Natural killer cell treated with Interleukin-12 subunit alpha and Interleukin-12 subunit beta and Interleukin-15 and Interleukin-18, amount 100 ng/mL, for 72 hours (primary cell): ENCODE data around the gene MRPS10. TPM values are rescaled to one million over a fixed set of nuclear protein-coding genes. Genes with fewer than 3 reads are reported as not detected.

Source experiments
- ATAC-seq, 2 donors: fragments of 150-1000 bp; cut with Tn5 transposase in 1 of 2; sonication (Bioruptor Pico), chemical (Tn5 transposase) in 1 of 2; 2 replicates each; pipeline ENCODE4 v1.10.0; 2021
- DNase-seq: peaks from one replicate; pipeline ENCODE4 v3.0.0; 2022; ENCODE audit warnings: low spot score
- H3K27ac Mint-ChIP-seq, 2 donors: 1 replicate in 1 of 2; 2 replicates in 1 of 2; pipeline ENCODE4 v1.8.0; 2022; ENCODE audit warnings: mixed read lengths in 2 of 2, mild to moderate bottlenecking in 1 of 2, moderate library complexity in 1 of 2
- H3K27me3 Mint-ChIP-seq, 2 donors: 1 replicate in 1 of 2; 2 replicates in 1 of 2; pipeline ENCODE4 v1.8.0; 2022; ENCODE audit warnings: mixed read lengths in 2 of 2
- H3K36me3 Mint-ChIP-seq: one replicate; pipeline ENCODE4 v1.8.0; 2022; ENCODE audit warnings: mixed read lengths
- H3K4me1 Mint-ChIP-seq, 2 donors: 1 replicate in 1 of 2; 2 replicates in 1 of 2; pipeline ENCODE4 v1.8.0; 2022; ENCODE audit warnings: low read depth in 2 of 2, mixed read lengths in 2 of 2, mild to moderate bottlenecking in 1 of 2
- H3K4me3 Mint-ChIP-seq: one replicate; pipeline ENCODE4 v1.8.0; 2022; ENCODE audit warnings: mixed read lengths
- H3K9me3 Mint-ChIP-seq: 2 replicates; pipeline ENCODE4 v1.8.0; 2022; ENCODE audit warnings: mixed read lengths
- total RNA-seq, 2 donors: library from RNA; stranded (reverse); gene quantifications; one replicate each; pipeline ENCODE4 v1.2.3, GENCODE V29; 2022

Gene MRPS10
- total RNA-seq, 2 donors from 2014 or later = 35.1 to 35.6 TPM

GRCh38 chr6:42230345-42231321 is 13.0 kb upstream of the MRPS10 start:
- no peaks in the 10 kb centered on the region for H3K27me3 Mint-ChIP-seq
- ATAC-seq (no peak), DNase-seq (no peak)
- H3K27ac Mint-ChIP-seq = peak overlapping the region; percentile 12 to 31
- no peaks in the 10 kb centered on the region for H3K9me3 Mint-ChIP-seq
- peaks cover 11% of the 10 kb centered on the region for H3K36me3 Mint-ChIP-seq
- no peaks in the 10 kb centered on the region for H3K4me1 Mint-ChIP-seq
- H3K4me3 Mint-ChIP-seq = no peak overlapping the region

GRCh38 chr6:42229506-42230119 is 12.0 kb upstream of the MRPS10 start:
- ATAC-seq = no peak
- peak overlapping the region in 1 of 2 donors; percentile 52 for H3K27ac Mint-ChIP-seq
- peaks cover 11% of the 10 kb centered on the region for H3K36me3 Mint-ChIP-seq

GRCh38 chr6:42228305-42228704 is 10.6 kb upstream of the MRPS10 start:
- Mint-ChIP-seq H3K36me3 (peaks cover 11% of the 10 kb centered on the region), H3K27ac (peak overlapping the region; percentile 32 to 52), H3K9me3 (no peaks in the 10 kb centered on the region), H3K27me3 (no peaks in the 10 kb centered on the region), H3K4me3 (no peak overlapping the region), H3K4me1 (peaks cover 0 to 7% of the 10 kb centered on the region in 2 donors)
- ATAC-seq (no peak), DNase-seq (no peak)

More at GRCh38 chr6:42229506-42230119, 12.0 kb upstream of the MRPS10 start:
- H3K4me1 Mint-ChIP-seq = peaks cover 0 to 2% of the 10 kb centered on the region in 2 donors
- no peak overlapping the region for H3K4me3 Mint-ChIP-seq
- no peak for DNase-seq
- H3K9me3 Mint-ChIP-seq = no peaks in the 10 kb centered on the region
- H3K27me3 Mint-ChIP-seq = no peaks in the 10 kb centered on the region

GRCh38 chr6:42227173-42227850 is 9.7 kb upstream of the MRPS10 start:
- no peaks in the 10 kb centered on the region for H3K9me3 Mint-ChIP-seq
- DNase-seq (no peak), ATAC-seq (no peak)
- no peaks in the 10 kb centered on the region for H3K27me3 Mint-ChIP-seq
- peaks cover 0 to 7% of the 10 kb centered on the region in 2 donors for H3K4me1 Mint-ChIP-seq
- no peak overlapping the region for H3K4me3 Mint-ChIP-seq
- no peak overlapping the region for H3K27ac Mint-ChIP-seq
- peaks cover 11% of the 10 kb centered on the region for H3K36me3 Mint-ChIP-seq

- no peaks in the 10 kb centered on the region for H3K9me3 Mint-ChIP-seq
- no peaks in the 10 kb centered on the region for H3K27me3 Mint-ChIP-seq
- peaks cover 0 to 7% of the 10 kb centered on the region in 2 donors for H3K4me1 Mint-ChIP-seq
- peaks cover 11% of the 10 kb centered on the region for H3K36me3 Mint-ChIP-seq
- no peak overlapping the region for H3K4me3 Mint-ChIP-seq
- DNase-seq = no peak
- ATAC-seq = no peak
- H3K27ac Mint-ChIP-seq = no peak overlapping the region
Observed at GRCh38 chr6:42226645-42227143, 9.0 kb upstream of the MRPS10 start.

DNA sequence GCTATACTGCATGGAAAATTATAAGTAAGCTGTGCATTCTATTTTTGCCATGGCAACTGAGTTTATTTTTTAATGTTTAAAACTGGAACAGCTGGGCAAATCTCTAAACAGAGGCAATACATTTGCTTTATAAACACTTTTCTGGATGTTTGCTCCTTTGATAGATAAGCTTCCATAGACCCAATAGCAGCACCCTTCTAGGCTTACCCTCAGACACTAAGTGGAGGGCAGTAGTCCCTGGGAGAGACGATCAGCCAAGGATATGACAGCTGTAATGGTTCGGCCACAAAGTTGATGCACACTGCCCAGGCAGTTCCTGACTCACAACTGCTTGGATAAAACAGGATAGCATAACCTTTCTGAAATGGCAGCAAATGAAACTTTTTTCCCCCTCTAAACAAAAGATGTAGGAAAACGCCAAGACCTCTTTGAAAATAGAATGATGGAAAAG is 8.5 kb upstream of the MRPS10 start:
- no peak overlapping the region for H3K4me3 Mint-ChIP-seq
- no peak for DNase-seq
- no peak for ATAC-seq
- no peak overlapping the region for H3K27ac Mint-ChIP-seq
- peaks cover 0 to 7% of the 10 kb centered on the region in 2 donors for H3K4me1 Mint-ChIP-seq
- no peaks in the 10 kb centered on the region for H3K9me3 Mint-ChIP-seq
- peaks cover 11% of the 10 kb centered on the region for H3K36me3 Mint-ChIP-seq
- no peaks in the 10 kb centered on the region for H3K27me3 Mint-ChIP-seq

- no peaks in the 10 kb centered on the region for H3K9me3 Mint-ChIP-seq
- H3K27me3 Mint-ChIP-seq = no peaks in the 10 kb centered on the region
- no peak overlapping the region for H3K27ac Mint-ChIP-seq
- no peak for ATAC-seq
- DNase-seq = no peak
- peaks cover 3 to 7% of the 10 kb centered on the region in 2 donors for H3K4me1 Mint-ChIP-seq
- no peak overlapping the region for H3K4me3 Mint-ChIP-seq
- H3K36me3 Mint-ChIP-seq = peaks cover 11% of the 10 kb centered on the region
Observed at GRCh38 chr6:42225419-42225818, 7.8 kb upstream of the MRPS10 start.

DNA sequence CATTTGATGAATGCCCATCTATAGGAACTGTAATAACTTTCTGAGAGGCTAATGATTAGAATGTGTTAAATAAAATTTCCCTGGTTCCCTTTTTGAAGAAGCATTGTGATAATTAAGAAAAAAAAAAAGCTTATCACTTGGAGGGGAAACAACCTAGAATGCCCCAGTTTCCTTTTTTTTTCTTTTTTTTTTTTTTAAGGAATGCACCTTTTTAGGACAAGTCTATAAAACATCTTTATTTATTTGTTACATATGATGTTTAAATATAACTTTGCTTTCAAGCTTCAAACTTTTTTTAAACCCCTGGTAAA is 7.3 kb upstream of the MRPS10 start:
- Mint-ChIP-seq H3K27me3 (no peaks in the 10 kb centered on the region), H3K4me3 (no peak overlapping the region), H3K4me1 (peaks cover 3 to 7% of the 10 kb centered on the region in 2 donors), H3K9me3 (no peaks in the 10 kb centered on the region), H3K36me3 (peaks cover 11% of the 10 kb centered on the region), H3K27ac (peak overlapping the region in 1 of 2 donors; percentile 53)
- ATAC-seq (no peak), DNase-seq (no peak)

DNA sequence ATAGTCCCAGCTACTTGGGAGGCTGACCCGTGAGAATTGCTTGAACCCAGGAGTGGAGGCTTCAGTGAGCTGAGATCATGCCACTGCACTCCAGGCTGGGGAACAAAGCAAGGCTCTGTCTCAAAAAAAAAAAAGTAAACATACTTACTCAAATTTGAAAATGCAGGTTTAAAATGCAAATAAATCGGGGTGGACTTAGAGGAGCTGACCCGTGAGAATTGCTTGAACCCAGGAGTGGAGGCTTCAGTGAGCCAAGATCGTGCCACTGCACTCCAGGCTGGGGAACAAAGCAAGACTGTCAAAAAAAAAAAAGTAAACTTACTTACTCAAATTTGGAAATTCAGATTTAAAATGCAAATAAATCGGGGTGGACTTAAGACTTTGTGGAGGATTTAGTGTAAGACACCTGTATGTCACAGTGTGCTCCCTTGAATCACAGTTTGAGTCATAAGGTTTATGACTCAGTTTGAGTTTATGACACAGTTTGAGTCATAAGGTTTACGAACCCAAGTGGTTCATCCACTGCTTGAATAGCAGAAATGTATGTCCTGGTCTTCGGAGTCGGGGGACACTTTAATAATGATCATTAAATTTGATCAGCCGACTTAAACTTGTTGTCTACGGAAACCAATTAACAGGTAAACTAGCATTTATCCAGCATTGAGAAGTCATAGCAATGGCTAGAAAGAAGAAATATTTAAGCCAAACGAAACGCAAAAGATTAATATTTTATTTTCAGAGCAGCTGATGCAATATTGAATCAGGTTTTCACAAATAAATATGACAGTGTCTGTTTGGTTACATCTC is 6.8 kb upstream of the MRPS10 start:
- DNase-seq (no peak), ATAC-seq (peak; percentile 88 to 97)
- H3K4me3 Mint-ChIP-seq = peak overlapping the region; percentile 52
- no peaks in the 10 kb centered on the region for H3K9me3 Mint-ChIP-seq
- peaks cover 8% of the 10 kb centered on the region for H3K36me3 Mint-ChIP-seq
- H3K27me3 Mint-ChIP-seq = no peaks in the 10 kb centered on the region
- peaks cover 3 to 7% of the 10 kb centered on the region in 2 donors for H3K4me1 Mint-ChIP-seq
- H3K27ac Mint-ChIP-seq = peak overlapping the region in 1 of 2 donors; percentile 53

- Mint-ChIP-seq H3K9me3 (no peaks in the 10 kb centered on the region), H3K27ac (no peak overlapping the region), H3K4me1 (peaks cover 7 to 11% of the 10 kb centered on the region in 2 donors), H3K36me3 (peaks cover 3% of the 10 kb centered on the region), H3K4me3 (no peak overlapping the region), H3K27me3 (no peaks in the 10 kb centered on the region)
- ATAC-seq = no peak
- no peak for DNase-seq
Observed at GRCh38 chr6:42222448-42222847, 4.8 kb upstream of the MRPS10 start.

DNA sequence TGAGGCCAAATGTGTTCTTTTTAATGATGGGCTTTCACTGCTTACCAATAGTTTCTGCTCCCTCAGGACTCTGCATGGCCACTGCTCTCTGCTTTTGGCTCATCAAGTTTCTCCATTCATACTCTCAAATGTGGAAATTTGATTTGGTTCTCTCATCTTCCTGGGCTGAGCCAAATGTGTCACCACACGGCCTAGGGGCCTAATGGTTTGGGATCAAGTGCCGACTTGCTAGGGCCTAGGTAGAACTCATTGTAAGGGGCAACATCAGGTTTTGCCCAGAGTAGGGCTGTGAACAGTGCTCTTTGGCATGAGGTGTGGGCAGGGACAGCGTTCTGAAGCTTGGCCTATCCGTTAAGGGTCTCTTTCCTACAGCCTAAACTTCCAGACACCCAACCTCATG is 3.9 kb upstream of the MRPS10 start:
- Mint-ChIP-seq H3K9me3 (no peaks in the 10 kb centered on the region), H3K4me1 (peaks cover 8 to 13% of the 10 kb centered on the region in 2 donors), H3K27ac (peak overlapping the region in 1 of 2 donors; percentile 51), H3K36me3 (peaks cover 5% of the 10 kb centered on the region), H3K27me3 (no peaks in the 10 kb centered on the region), H3K4me3 (no peak overlapping the region)
- no peak for DNase-seq
- ATAC-seq = no peak

- Mint-ChIP-seq H3K4me1 (peaks cover 12 to 13% of the 10 kb centered on the region in 2 donors), H3K36me3 (peaks cover 5% of the 10 kb centered on the region), H3K27ac (no peak overlapping the region), H3K4me3 (no peak overlapping the region), H3K27me3 (no peaks in the 10 kb centered on the region), H3K9me3 (no peaks in the 10 kb centered on the region)
- ATAC-seq = no peak
- no peak for DNase-seq
Observed at GRCh38 chr6:42220807-42221206, 3.1 kb upstream of the MRPS10 start.

DNA sequence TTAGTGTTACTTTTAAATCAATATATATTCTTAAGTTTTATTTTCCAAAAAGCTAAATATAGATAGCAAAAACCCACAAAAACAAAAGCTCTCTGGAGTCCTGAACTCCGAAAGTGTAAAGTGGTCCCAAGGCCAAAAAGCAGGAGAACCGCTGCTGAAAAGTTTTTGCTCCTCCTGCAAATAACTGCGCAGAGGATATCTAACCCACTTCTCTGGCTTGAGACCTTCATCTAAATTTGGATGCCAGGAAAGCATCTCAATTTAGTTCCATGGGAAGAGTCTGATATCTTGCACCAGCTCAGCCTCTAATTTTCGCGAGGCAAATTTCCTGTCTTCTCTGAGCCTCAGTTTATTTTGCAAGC is 523 bp downstream of the MRPS10 start:
- Mint-ChIP-seq H3K27me3 (no peaks in the 10 kb centered on the region), H3K4me3 (peak overlapping the region; percentile 96), H3K4me1 (peaks cover 11 to 17% of the 10 kb centered on the region in 2 donors), H3K36me3 (peaks cover 16% of the 10 kb centered on the region), H3K27ac (peak overlapping the region; percentile 92 to 98), H3K9me3 (no peaks in the 10 kb centered on the region)
- DNase-seq (no peak), ATAC-seq (no peak)
